ENCODE measurements around the gene PPFIA1. TPM values are rescaled to one million over a fixed set of nuclear protein-coding genes. Genes with fewer than 3 reads are reported as not detected.
"Not testable (repeated sequence)": the region's sequence is repeated elsewhere in the genome, so short reads cannot be mapped to it uniquely, and the experiment has no call there.

PPFIA1 gene
- total and polyA plus RNA-seq, 2 experiments from 2014 or later: 36.0 to 39.6 TPM

DNA sequence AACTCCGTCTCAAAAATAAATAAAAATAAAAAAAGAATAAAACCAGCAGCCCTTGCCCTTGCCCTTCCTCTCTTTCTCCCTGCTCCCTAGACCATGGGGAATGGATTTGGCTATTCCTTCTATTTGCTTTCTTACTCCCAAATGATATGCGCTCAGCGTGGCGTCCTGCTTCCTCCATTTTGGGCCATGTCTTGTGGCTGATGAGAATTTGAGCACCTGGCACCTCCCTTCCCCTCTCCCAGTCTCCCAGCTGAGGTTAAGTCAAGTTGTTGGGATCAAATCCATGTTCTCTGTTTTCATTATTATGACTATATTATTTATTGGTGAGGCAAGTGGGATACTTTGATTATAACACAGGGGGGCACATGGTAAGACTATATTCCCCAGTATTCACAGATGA lies 117.1 kb downstream of the PPFIA1 start:
- Histone ChIP-seq H3K27ac (no peak overlapping the region), H4K20me1 (ENCODE audit: insufficient read depth, poor library complexity, severe bottlenecking) (no peaks in the 10 kb centered on the region), H3K9me3 (ENCODE audit: low read depth) (no peaks in the 10 kb centered on the region), H3K9me2 (replicated peaks; ENCODE audit: insufficient read depth) (no peaks in the 10 kb centered on the region), H3K79me2 (peaks cover 3% of the 10 kb centered on the region), H3K27me3 (no peaks in the 10 kb centered on the region), H2AFZ (no peak overlapping the region), H3K4me2 (no peak overlapping the region), H3K4me3 (no peak overlapping the region), H3K36me3 (replicated peaks; ENCODE audit: insufficient read depth, low read depth) (no peaks in the 10 kb centered on the region), H3K4me1 (ENCODE audit: insufficient read depth) (no peaks in the 10 kb centered on the region)
- TF ChIP-seq EZH2 (IDR thresholded peaks at IDR 0.05; ENCODE audit: borderline replicate concordance) (no peak), EZH2phosphoT487 (IDR thresholded peaks at IDR 0.05; ENCODE audit: low read depth, severe bottlenecking, unreplicated experiment) (no peak)
- TF ChIP-seq, protein P1, sequence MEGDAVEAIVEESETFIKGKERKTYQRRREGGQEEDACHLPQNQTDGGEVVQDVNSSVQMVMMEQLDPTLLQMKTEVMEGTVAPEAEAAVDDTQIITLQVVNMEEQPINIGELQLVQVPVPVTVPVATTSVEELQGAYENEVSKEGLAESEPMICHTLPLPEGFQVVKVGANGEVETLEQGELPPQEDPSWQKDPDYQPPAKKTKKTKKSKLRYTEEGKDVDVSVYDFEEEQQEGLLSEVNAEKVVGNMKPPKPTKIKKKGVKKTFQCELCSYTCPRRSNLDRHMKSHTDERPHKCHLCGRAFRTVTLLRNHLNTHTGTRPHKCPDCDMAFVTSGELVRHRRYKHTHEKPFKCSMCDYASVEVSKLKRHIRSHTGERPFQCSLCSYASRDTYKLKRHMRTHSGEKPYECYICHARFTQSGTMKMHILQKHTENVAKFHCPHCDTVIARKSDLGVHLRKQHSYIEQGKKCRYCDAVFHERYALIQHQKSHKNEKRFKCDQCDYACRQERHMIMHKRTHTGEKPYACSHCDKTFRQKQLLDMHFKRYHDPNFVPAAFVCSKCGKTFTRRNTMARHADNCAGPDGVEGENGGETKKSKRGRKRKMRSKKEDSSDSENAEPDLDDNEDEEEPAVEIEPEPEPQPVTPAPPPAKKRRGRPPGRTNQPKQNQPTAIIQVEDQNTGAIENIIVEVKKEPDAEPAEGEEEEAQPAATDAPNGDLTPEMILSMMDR (IDR thresholded peaks at IDR 0.05; ENCODE audit: poor library complexity): no peak
- 95% methylated on average over 4 of the region's 4 CpGs for WGBS (ENCODE audit: low lambda C conversion rate, missing lambda C conversion rate)
- no peak for DNase-seq (ENCODE audit: low spot score)

DNA sequence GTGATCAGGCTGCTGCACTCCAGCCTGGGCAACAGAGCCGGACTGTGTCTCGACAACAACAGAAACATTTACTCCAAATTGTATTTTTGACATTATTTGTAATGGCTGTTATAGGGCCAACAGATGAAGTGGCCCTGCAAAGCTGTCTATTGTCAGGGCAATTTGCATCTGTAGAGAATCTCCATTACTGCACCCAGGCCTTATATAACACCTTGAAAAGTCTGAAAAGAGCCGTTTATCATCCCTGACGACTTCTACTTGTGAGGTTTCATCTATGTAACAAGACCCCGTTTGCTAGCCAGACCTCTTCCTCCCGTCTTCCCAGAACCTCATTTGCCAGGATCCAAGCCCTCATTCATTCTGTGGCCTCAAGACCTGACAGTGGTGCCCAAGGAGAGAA lies 118.7 kb downstream of the PPFIA1 start:
- Histone ChIP-seq H3K27ac (no peak overlapping the region), H3K9me3 (ENCODE audit: low read depth) (no peaks in the 10 kb centered on the region), H3K4me3 (no peak overlapping the region), H3K4me1 (ENCODE audit: insufficient read depth) (no peaks in the 10 kb centered on the region), H2AFZ (no peak overlapping the region), H3K9me2 (replicated peaks; ENCODE audit: insufficient read depth) (no peaks in the 10 kb centered on the region), H3K36me3 (replicated peaks; ENCODE audit: insufficient read depth, low read depth) (no peaks in the 10 kb centered on the region), H3K79me2 (peaks cover 3% of the 10 kb centered on the region), H3K27me3 (no peaks in the 10 kb centered on the region), H3K4me2 (no peak overlapping the region), H4K20me1 (ENCODE audit: insufficient read depth, poor library complexity, severe bottlenecking) (no peaks in the 10 kb centered on the region)
- TF ChIP-seq EZH2phosphoT487 (IDR thresholded peaks at IDR 0.05; ENCODE audit: low read depth, severe bottlenecking, unreplicated experiment) (no peak), EZH2 (IDR thresholded peaks at IDR 0.05; ENCODE audit: borderline replicate concordance) (no peak)
- TF ChIP-seq, protein P1 (IDR thresholded peaks at IDR 0.05; ENCODE audit: poor library complexity): no peak
- 83% methylated on average over 6 of the region's 6 CpGs for WGBS (ENCODE audit: low lambda C conversion rate, missing lambda C conversion rate)
- no peak for DNase-seq (ENCODE audit: low spot score)

DNA sequence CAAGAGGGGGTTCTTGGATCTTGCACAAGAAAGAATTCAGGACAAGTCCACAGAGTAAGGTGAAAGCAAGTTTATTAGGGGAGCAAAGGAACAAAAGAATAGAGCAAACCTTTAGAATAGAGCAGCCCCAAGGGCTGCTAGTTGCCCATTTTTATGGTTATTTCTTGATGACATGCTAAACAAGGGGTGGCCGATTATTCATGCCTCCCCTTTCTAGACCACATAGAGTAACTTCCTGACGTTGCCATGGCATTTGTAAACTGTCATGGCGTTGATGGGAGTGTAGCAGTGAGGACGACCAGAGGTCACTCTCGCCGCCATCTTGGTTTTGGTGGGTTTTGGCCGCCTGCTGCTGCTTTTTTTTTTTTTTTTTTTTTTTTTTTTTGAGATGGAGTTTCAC lies 120.4 kb downstream of the PPFIA1 start:
- not testable (repeated sequence) for H3K9me3 ChIP-seq (ENCODE audit: low read depth); H3K9me2 ChIP-seq (replicated peaks; ENCODE audit: insufficient read depth); H3K27ac ChIP-seq; H3K27me3 ChIP-seq; H3K4me2 ChIP-seq; H4K20me1 ChIP-seq (ENCODE audit: insufficient read depth, poor library complexity, severe bottlenecking); H3K4me1 ChIP-seq (ENCODE audit: insufficient read depth); DNase-seq (ENCODE audit: low spot score); H3K4me3 ChIP-seq; H2AFZ ChIP-seq; H3K36me3 ChIP-seq (replicated peaks; ENCODE audit: insufficient read depth, low read depth)
- 88% methylated on average over 6 of the region's 7 CpGs for WGBS (ENCODE audit: low lambda C conversion rate, missing lambda C conversion rate)
- H3K79me2 ChIP-seq: peaks cover 12% of the 10 kb centered on the region

GRCh38 chr11:70394211-70394950 lies 123.9 kb downstream of the PPFIA1 start:
- Histone ChIP-seq H3K9me3 (ENCODE audit: low read depth) (no peaks in the 10 kb centered on the region), H3K79me2 (peaks cover 36% of the 10 kb centered on the region), H3K27me3 (no peaks in the 10 kb centered on the region), H2AFZ (no peak overlapping the region), H4K20me1 (ENCODE audit: insufficient read depth, poor library complexity, severe bottlenecking) (no peaks in the 10 kb centered on the region), H3K4me3 (no peak overlapping the region), H3K9me2 (replicated peaks; ENCODE audit: insufficient read depth) (no peaks in the 10 kb centered on the region), H3K4me2 (no peak overlapping the region), H3K4me1 (ENCODE audit: insufficient read depth) (peaks cover 9% of the 10 kb centered on the region), H3K27ac (no peak overlapping the region), H3K36me3 (replicated peaks; ENCODE audit: insufficient read depth, low read depth) (no peaks in the 10 kb centered on the region)
- no peak for TF ChIP-seq EZH2 (IDR thresholded peaks at IDR 0.05; ENCODE audit: borderline replicate concordance)
- TF ChIP-seq EZH2phosphoT487 (IDR thresholded peaks at IDR 0.05; ENCODE audit: low read depth, severe bottlenecking, unreplicated experiment): no peak
- TF ChIP-seq, protein P1 (IDR thresholded peaks at IDR 0.05; ENCODE audit: poor library complexity): no peak
- WGBS (ENCODE audit: low lambda C conversion rate, missing lambda C conversion rate): 97% methylated on average over 15 of the region's 15 CpGs
- DNase-seq (ENCODE audit: low spot score): no peak

All from hepatocyte (in vitro differentiated cells).